Measurements from ENCODE around the gene DYNC1LI1.

DYNC1LI1 gene

DNA sequence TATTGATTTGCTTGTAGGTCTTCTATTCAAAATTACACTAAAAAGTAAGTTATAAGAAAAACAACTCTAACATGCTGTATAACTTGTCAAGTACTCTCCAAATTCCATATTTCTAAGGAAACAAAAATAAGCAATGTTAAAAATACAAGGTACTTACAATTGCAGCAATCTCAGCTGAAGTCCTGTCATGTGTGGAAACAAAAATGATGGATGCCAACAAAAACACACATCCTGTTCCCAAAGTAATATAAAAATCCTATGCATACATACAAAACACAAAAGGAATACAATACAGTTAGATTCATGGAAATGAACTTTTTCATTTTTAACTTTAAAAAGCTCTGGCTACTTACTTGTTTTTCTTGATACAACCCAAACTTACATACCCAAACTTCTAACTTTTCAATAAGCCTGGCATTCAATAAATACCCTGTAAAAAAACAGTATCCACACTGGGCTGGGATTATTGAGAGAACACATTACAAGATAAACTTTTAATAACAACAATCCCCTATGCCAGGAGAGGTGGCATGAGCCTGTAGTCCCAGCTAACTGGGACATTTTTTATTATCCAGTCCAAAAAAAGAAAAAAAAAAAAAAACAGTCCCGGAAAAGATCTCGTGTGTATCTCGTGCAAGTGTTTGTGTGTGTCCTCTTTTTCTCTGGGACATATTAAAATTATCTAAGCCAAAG lies 82.7 kb downstream of the DYNC1LI1 start:
- no peak for DNase-seq

DNA sequence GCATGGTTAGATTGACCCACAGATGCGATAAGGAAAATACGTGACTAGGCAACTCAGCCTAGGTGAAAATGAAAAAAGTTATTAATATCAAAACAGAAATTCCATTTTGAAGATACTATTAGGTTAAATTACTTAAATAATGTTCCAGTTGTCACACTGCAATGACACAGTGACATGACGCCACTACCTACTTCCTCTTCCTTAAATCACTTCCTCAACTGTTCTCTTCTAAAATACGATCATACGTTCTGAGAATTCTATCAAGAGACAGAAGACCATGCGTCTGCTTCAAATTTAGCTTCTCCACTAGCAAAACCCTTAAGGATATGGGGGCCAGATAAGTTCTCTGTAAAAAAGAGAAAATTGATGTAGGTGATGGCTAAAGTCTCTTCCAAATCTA lies 86.2 kb downstream of the DYNC1LI1 start:
- no peak for DNase-seq

DNA sequence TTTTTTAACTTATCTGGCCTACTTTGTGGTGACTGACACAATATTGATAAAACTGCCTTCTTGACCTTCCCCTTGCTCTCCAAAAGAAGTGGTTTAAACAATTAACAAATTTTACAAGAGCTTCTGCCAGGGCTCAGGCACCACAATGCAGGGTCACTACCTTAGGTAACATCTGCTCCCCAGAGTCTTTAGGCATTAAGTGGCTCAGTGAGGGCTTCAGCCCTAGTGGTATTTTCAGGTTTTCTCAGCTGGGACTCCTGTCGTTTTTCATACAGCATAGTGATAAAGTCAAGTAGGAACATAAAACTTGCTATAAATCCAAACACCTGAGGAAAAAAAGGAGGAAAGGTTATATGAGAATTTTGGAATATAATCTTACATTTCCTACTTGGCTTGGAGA lies 86.9 kb downstream of the DYNC1LI1 start:
- DNase-seq, result no peak

DNA sequence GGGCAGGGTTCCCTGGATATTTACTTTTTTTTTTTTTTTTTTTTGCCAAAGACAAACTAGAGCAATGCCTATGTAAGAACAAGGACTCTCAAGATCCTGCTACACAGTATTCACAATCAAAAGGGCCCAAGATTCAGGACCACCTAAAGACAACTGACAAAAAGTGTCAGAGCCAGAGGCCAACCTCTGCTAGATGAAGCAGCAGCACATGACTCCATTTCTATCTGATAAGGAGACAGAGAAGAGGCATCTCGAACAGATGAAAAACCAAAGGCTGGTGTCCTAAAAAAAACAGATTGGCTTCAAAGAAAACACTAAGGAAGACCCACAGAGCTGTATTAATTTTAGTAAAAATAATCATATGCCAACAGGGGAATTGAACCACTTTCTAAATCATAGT lies 88.0 kb downstream of the DYNC1LI1 start:
- no peak for DNase-seq

DNA sequence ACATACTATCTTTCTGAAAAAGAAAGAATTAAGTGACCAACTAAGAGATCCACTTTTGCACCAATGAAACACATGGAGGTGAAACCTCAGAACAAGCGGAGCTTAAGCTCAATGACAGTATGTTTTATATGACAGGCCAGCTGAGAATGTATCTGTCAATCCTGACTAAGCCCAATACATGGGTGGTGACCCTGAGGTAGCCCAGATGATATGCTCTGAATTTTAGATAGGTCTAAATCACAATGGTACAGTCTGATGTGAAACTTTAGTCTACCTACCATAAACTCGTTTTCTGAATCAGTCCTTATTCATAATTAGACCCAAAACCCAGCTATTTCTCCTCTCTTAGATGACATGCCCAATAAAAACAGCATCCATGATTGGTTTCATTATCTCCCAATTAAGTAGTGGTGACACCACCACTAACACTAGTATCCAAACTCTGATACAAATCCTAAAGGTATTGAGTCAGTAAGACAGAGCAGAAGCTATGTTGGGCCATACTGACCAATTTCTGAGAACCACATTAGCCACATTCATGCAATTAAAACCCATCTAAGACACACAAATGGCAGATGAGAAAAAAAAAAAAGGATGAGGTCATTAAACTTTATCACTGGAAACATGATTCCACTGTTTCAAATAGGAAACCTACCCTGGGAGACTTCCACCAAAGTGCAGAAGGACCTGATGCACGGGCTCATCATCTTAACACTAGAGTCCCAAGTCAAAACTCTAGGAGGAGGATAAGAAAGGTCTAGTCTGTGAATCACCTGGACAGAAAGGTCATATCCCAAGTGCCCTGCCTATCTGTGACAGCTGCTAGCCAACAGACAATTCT lies 88.6 kb downstream of the DYNC1LI1 start:
- no peak for DNase-seq

DNA sequence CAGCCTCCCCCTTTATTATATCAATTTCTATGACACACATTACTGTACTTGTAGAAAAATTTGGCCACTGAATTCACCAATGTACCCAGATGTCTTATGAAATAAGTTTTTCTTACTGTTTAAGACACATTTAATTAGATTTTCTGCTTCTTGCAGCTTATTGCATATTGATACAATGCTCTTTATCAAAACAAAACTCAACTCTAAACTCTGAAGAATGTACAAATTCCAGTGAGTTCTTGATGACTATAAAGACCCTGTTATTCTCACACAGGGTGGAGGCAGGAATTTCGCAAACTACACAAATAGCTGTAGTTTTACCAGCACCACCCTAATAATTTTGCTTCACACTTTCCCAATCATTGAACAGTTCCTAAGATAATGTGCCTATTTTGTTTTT lies 90.1 kb downstream of the DYNC1LI1 start:
- no peak for DNase-seq

Data from activated T-cell treated with anti-CD3 and anti-CD28 coated beads, Interleukin-2, amount 50 U/mL, for 1 hour (primary cell).